GM21619 (cell line): Measurements from ENCODE around the gene FAM13C.
"Not testable (repeated sequence)": the region's sequence is repeated elsewhere in the genome, so short reads cannot be mapped to it uniquely, and the experiment has no call there.

Experiments used
- ATAC-seq: cut with Tn5 transposase; IDR thresholded peaks from one replicate; pipeline ENCODE4 v1.9.1; 2021; ENCODE audit not compliant: unreplicated experiment

The FAM13C gene

GRCh38 chr10:59279991-59280505, 82.3 kb downstream of the FAM13C start:
- ATAC-seq: no peak

GRCh38 chr10:59279476-59279875, 82.9 kb downstream of the FAM13C start:
- ATAC-seq: no peak

GRCh38 chr10:59276919-59277318, 85.4 kb downstream of the FAM13C start:
- ATAC-seq: no peak

GRCh38 chr10:59276133-59276532, 86.2 kb downstream of the FAM13C start:
- ATAC-seq: no peak

GRCh38 chr10:59273445-59273844, 88.9 kb downstream of the FAM13C start:
- no peak for ATAC-seq

- ATAC-seq: no peak
Measured at GRCh38 chr10:59272061-59272460, 90.3 kb downstream of the FAM13C start.

GRCh38 chr10:59271160-59271559, 91.2 kb downstream of the FAM13C start:
- no peak for ATAC-seq

GRCh38 chr10:59270492-59270891, 91.9 kb downstream of the FAM13C start:
- ATAC-seq: no peak

GRCh38 chr10:59269651-59270050, 92.7 kb downstream of the FAM13C start:
- no peak for ATAC-seq

- no peak for ATAC-seq
Measured at GRCh38 chr10:59268460-59268859, 93.9 kb downstream of the FAM13C start.

GRCh38 chr10:59266321-59266720, 96.0 kb downstream of the FAM13C start:
- no peak for ATAC-seq

GRCh38 chr10:59265141-59265540, 97.2 kb downstream of the FAM13C start:
- ATAC-seq: no peak

- no peak for ATAC-seq
Measured at GRCh38 chr10:59258890-59259289, 103.5 kb downstream of the FAM13C start.

- ATAC-seq: no peak
Measured at GRCh38 chr10:59257224-59257623, 105.1 kb downstream of the FAM13C start.

- ATAC-seq: no peak
Measured at GRCh38 chr10:59255463-59255862, 106.9 kb downstream of the FAM13C start.

- no peak for ATAC-seq
Measured at GRCh38 chr10:59252491-59252890, 109.9 kb downstream of the FAM13C start.

GRCh38 chr10:59245686-59246085, 116.7 kb downstream of the FAM13C start:
- no peak for ATAC-seq

- no peak for ATAC-seq
Measured at GRCh38 chr10:59244871-59245270, 117.5 kb downstream of the FAM13C start.

- ATAC-seq: no peak
Measured at GRCh38 chr10:59243611-59244195, 118.6 kb downstream of the FAM13C start.

GRCh38 chr10:59242991-59243390, 119.4 kb downstream of the FAM13C start:
- no peak for ATAC-seq

- no peak for ATAC-seq
Measured at GRCh38 chr10:59242057-59242456, 120.3 kb downstream of the FAM13C start.

- no peak for ATAC-seq
Measured at GRCh38 chr10:59240582-59241183, 121.7 kb downstream of the FAM13C start.

- not testable (repeated sequence) for ATAC-seq
Measured at GRCh38 chr10:59239108-59239507, 123.2 kb downstream of the FAM13C start.
